OCI-M2 (cell line): ENCODE measurements around the gene OR2V2.

ENCODE experiments used
- DNase-seq: peaks from one replicate; lab custom pipeline; 2025; ENCODE audit not compliant: unreplicated experiment; lab: John Stamatoyannopoulos, UW

Gene OR2V2

GRCh38 chr5:181189962-181190710 is 42.8 kb downstream of the OR2V2 start:
- DNase-seq = no peak

GRCh38 chr5:181190711-181191525 is 43.5 kb downstream of the OR2V2 start:
- DNase-seq = no peak

GRCh38 chr5:181191526-181192336 is 44.3 kb downstream of the OR2V2 start:
- no peak for DNase-seq

GRCh38 chr5:181192337-181193046 is 45.1 kb downstream of the OR2V2 start:
- no peak for DNase-seq

- no peak for DNase-seq
Measured at GRCh38 chr5:181193656-181194055, 46.3 kb downstream of the OR2V2 start.

- no peak for DNase-seq
Measured at GRCh38 chr5:181194489-181195248, 47.3 kb downstream of the OR2V2 start.

GRCh38 chr5:181195249-181195761 is 47.9 kb downstream of the OR2V2 start:
- DNase-seq = no peak

GRCh38 chr5:181197326-181197951 is 50.1 kb downstream of the OR2V2 start:
- no peak for DNase-seq

- no peak for DNase-seq
Measured at GRCh38 chr5:181198106-181198685, 50.8 kb downstream of the OR2V2 start.

GRCh38 chr5:181198905-181199519 is 51.6 kb downstream of the OR2V2 start:
- DNase-seq = no peak

GRCh38 chr5:181199881-181200638 is 52.7 kb downstream of the OR2V2 start:
- DNase-seq = no peak

GRCh38 chr5:181200816-181201215 is 53.4 kb downstream of the OR2V2 start:
- no peak for DNase-seq

GRCh38 chr5:181203093-181203711 is 55.8 kb downstream of the OR2V2 start:
- DNase-seq = no peak

GRCh38 chr5:181203777-181204112 is 56.4 kb downstream of the OR2V2 start:
- DNase-seq = no peak

- no peak for DNase-seq
Measured at GRCh38 chr5:181204113-181204825, 56.9 kb downstream of the OR2V2 start.

GRCh38 chr5:181204826-181205760 is 57.7 kb downstream of the OR2V2 start, which contains the start of gene TRIM7:
TRIM7 (minus strand) TSS chr5:181205196; CDS start chr5:181205110, 86 bp downstream.
- no peak for DNase-seq
